ENCODE measurements around the gene LGALS3.

The LGALS3 gene

DNA sequence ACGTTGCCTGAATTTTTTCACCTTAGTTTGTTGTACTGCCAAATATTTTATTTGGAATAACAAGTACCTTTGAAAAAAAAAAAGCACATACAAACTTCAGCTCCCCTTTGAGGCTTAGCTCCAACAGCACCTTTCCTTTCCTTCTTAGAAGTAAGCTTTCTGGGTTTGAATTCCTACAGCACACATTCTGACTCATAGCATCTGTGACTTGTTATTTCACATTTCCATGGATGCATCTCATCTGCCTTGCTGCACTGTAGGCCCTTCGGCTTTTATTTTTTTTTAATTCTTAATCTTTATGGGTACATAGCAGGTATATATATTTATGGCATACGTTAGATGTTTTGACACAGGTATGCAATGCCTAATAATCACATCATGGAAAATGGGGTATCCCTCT lies 7.2 kb downstream of the LGALS3 start:
- FAIRE-seq, result no peak

DNA sequence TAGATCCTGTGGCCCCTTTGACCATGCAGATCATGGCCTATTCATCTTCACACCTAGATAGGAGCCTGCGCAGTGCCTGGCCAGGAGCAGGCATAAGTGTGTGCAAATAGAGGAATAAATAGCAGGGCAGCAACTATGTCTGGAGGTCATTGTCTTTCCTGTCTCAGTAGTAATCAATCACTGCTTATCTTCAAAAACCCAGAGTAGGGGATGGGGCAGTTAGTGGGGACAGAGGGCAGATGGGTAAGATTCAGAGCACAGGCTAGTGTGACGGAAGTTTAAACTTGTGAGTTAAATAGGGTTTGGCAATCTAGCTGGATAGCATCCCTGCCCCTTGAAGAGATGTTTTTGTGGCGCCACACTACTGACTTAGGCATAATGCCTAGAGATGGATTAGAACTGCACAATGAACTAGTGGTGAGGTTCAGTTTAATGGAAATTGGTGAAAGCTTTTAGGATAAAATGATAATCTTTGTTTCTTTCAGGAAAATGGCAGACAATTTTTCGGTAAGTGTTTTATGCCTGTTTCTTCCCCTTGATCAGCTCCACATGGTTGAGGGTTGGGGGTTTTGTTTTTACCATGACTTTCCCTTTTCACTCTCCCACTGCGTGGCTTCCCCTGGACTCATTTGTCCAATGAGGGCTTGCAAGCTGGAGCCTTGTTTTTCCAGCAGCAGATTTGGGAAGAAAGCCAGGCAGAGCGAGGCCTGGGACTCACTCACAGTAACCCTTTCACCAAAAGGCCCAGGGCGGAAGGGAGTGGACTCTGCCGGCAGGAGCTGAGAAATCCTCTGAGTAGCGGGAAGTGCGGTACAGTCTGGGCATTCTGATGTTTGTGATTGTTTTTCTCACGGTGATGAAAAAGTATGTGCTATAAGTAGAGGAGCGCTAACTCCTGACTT lies 8.1 kb downstream of the LGALS3 start:
- no peak for FAIRE-seq

DNA sequence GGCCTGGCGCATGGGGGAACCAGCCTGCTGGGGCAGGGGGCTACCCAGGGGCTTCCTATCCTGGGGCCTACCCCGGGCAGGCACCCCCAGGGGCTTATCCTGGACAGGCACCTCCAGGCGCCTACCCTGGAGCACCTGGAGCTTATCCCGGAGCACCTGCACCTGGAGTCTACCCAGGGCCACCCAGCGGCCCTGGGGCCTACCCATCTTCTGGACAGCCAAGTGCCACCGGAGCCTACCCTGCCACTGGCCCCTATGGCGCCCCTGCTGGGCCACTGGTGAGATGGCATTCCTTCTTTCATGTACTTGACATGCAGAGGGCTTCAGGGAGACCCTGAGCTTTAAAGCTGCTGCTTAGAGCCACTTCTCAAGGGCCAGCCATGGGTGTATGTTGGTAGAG lies 9.0 kb downstream of the LGALS3 start:
- FAIRE-seq, result no peak

DNA sequence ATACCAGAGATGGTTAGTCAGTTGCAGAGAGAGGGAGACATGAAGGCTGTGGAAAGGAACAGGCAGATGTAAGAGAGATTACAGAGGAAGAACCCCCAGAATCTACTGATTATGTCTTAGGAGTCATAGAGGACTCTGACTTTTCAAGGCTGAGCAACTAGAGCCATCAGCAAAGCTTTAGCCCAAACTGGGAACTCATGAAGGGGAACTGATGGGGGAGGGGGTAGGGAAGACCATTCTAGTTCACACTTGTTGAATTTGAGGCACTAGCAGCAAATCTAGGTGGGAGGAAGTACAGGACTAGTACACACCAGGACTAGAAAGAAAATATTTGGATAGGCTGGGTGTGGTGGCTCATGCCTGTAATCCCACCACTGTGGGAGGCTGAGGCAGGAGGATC lies 10.1 kb downstream of the LGALS3 start:
- FAIRE-seq, result no peak

DNA sequence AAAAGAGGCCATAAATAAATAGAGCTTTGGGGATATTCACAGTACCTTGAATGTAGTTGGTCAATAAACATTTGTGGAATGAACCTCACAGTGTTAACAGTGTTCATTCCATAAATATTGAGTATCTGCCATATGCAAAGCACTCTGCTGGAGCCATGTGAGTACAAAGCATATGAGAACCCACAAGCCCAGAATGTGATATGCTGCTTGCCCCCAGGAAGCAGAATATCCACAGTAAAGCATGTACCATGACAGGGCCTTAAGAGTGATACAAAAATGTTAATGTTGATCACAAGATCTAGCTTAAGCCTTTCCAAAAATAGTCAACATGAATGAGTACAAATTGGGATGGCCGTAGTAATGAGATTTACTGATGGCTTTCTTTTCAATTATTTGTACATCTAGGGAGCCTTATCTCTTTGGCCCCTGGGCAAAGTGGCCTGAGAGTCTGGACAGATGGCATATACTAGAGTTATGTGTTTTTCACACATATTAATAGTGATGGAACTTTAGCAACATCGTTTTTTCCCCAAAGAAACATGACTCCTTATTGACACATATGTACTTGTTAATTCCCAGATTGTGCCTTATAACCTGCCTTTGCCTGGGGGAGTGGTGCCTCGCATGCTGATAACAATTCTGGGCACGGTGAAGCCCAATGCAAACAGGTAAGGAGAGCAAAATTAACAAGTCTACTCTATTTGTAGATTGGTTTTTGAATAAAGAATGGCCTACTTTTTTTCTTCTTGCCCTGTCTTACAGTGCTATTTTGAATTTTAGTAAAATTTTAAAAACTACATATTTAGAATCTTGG lies 10.9 kb downstream of the LGALS3 start:
- FAIRE-seq, result no peak

DNA sequence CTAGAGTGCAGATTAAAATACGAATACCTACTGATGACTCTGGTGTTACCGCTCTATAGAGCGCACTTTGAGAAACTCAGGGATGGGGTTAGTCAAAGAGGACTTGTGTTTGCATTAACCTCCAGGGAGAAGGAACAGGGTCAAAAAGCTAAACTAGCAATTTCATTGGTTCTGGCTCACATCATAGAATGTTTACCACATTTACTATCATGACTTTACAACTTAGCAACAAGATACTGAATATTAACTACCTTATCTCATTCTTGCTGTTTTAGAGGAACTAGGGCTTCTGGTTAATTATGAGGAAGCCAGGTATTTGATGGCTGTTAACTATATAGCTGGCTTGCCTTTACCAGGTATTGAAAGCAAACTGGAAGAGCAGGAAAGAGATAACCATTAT lies 12.8 kb downstream of the LGALS3 start:
- no peak for FAIRE-seq

DNA sequence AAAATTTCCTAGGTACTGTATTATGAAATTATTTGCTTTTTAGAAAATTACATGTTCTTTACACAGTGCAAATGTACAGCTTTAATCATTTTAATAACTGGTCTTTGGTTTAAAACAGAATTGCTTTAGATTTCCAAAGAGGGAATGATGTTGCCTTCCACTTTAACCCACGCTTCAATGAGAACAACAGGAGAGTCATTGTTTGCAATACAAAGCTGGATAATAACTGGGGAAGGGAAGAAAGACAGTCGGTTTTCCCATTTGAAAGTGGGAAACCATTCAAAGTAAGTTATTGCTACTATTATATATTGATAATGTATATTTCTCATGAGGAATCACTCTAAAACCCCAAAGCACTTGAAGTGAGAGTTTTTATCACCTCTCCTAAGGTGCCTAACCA lies 13.4 kb downstream of the LGALS3 start:
- no peak for FAIRE-seq

DNA sequence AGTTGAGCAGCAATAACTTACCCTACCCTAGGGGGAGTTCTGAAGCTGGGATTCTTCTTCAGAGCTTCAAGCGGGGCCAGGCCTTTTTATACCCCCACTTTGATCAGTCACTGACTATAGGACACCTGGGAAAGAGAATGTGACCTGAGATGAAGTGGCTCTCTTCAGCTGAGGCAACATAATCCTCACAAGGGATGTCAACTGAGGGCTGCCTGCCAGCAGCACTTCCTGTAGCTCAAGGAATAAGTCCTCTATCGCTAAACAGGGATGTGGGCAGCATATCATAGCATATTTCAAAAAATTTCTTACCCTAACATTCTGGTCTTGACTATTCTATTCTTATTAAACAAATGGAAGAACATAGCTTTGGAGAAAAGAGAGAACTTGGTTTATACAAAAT lies 17.4 kb downstream of the LGALS3 start:
- FAIRE-seq, result no peak

DNA sequence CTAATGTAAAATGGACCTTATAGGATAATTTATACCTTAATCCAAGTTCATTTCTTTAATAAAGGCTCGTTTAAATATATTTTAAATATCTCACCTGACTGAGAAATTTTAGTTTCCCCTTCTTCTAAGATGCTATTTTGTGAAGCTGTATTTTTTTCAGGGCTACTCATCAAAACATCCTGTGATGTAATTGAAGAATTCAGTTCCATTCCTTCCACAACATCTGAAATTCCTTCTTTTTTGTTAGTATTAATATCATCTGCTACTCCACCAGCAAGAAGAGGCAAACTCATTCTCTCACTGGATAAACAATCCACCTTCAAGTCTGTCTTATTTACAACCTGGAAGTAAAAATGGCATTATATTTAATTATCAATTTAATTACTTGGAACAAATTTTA lies 22.5 kb downstream of the LGALS3 start:
- no peak for FAIRE-seq

DNA sequence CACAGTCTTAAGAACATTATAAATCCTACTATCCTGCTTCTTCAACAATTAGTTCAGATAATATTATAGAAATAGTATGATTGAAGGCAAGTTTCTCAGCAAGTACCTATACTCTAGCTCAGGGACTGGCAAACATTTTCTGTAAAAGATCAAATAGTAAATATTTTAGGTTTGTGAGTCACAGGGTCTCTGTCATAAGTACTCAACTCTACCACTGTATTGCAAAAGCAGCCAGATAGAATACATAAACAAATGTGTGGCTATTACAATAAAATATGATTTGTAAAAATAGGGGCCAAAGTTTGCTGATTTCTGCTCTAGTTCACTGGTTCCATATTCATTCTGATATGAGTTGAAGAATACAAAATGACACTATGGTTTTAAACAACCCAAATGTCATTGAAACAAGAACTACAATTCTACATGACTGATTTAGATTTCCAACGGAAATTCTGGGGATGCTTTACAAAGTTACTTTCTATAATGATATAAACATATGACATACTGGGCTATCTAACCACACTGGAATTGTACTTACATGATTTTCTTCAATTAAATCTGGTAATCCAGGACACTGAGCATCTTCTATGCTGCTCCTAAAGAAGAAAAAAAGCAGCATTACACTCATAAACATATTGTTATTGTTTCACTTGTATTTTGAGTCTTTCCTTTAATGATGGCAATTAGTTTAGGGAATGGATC lies 23.2 kb downstream of the LGALS3 start:
- no peak for FAIRE-seq

DNA sequence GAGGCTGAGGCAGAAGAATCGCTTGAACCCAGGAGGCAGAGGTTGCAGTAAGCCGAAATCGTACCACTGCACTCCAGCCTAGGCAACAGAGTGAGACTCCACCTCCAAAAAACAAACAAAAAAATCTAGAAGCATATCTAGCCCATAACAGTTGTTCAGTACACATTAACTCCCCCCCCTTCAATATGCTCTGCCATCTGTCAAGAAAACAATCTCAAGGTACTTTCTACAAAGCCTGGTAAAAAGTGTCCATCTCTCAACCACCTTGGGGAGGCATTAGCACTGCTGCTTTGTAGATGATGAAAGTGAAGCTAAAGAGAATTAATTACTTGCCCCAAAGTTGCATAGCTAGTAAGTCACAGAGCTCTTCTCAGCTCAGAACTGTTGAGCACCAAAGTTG lies 24.9 kb downstream of the LGALS3 start:
- no peak for FAIRE-seq

DNA sequence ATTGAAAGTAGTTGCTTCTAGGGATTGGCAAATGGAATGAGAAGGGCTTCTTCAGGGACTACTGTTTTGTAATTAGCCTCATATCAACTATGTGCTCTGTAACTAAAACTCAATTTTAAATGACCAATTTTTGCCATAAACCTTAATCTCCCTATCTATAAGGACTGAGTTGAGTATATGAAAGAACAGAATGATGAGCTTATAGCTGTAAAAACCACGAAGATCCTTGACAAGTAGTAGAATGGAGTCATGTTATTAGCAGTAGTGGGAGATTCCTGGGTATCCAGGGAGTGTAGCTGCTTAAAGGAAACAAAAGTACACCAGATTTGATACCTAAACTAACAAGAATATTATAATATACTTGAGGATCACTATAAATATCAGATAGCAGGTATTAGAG lies 28.0 kb downstream of the LGALS3 start:
- FAIRE-seq, result no peak

DNA sequence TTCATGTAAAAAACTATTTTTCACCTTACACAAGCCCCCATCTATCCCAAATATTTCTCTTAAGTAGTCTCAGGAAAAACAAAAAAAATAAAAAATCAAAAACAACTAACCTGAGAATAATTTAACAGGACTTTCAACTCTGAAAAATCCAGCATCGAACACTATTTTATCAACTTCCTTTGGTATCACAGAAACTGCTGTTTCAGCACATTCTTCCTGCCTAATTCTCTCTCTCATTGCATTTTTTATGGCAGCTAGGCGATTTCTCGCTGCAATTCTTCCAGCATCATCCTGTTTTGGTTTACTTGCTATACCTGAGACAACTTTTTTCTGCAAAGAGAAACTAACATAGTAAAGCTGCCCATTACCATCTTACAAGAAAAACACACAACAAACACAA lies 29.4 kb downstream of the LGALS3 start:
- FAIRE-seq, result no peak

DNA sequence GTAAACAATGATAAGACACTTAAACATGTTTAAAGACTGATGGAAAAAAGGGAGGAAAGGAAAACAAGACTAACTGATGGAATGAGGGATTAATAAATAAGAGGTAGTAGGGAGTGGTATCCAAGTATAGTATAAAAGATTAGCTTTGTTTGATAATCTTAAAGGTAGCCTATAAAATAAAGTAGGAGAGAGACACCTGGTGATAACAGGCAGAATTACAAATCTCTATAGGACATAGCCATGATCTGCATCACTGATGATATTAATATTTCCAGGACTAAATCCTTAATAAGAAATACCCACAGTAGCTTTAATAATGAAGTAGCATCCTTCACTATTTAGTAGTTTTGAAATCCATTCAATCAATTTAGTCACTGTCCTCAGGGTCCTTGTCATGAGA lies 31.9 kb downstream of the LGALS3 start:
- peak; percentile 58 for FAIRE-seq

DNA sequence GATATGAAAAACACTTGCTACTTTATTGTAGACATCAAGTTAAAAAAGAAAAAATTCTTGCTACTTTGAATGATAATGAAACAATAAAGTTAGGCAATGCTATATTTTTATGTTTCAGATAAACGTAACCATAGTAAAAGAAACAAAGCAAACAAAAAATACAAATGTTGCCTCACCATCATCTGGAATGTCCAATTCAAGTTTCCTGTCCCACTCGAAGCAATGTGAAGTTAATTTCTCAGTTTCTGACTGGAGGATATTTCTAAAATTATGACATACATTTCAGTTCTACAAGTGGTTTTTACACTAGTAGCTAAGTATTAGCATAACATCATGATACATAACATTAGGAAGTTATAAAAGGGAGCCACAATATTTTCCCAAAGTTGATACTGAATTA lies 41.5 kb downstream of the LGALS3 start:
- FAIRE-seq, result no peak

DNA sequence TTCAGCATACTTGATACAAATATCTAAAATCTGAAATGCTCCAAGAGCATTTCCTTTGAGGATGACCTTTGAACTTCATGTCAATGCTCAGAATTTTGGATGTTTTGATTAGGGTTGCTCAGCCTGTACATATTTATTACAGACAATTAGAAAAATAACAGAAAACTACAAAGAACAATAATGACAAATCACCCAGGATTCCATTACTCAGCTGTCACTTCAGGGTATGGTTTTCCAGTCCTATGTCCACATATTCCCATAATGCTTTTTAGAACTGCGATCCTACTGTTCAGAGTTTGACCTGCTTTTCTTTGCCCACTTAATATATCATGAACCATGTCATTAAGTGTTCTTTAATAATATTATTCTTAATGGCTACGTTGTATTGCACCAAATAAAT lies 51.0 kb downstream of the LGALS3 start:
- no peak for FAIRE-seq

DNA sequence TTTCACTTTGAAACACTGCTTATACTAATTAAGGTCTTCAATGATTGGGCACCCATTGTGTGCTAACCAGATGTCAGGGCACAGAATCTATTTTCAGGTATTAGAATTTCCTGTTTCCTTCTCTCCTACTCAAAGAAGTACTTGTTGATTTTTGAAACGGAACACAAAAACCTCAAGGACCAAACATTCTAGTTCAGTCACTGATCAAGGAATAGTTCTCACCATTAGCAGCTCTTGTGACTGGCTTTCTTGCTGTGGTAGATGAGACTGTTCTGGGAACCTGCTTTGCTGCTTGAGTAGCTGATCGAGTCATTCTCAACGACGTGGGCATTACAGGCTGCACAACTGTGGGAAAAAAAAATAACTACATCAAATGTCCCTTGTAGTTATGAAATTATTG lies 51.4 kb downstream of the LGALS3 start:
- no peak for FAIRE-seq

DNA sequence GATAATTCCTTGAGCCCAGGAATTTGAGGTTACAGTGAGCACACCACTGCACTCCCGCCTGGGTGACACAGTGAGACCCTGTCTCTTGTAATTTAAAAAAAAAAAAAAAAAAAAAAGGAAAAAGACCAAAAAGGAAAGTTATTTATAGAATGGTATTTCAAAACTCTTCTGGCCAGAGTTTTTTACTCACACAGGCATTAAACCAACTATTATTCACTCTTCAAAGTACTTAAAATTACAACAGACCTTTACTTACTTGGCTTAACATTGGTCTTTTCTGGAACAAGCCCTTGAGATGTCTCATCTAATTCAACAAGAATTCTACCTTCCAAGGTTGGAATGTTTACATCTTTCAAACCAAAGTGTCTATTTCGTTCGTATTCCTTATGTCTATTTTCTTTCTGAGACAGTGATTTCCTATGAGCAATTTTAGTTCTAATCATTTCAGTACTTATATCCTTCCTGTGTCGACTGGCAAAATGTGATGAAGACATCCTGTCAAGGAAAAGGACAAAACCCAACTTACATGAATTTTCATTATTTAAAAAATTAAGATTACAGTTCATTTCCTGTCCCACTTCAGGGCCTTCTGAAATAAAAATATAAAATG lies 59.7 kb downstream of the LGALS3 start:
- no peak for FAIRE-seq

DNA sequence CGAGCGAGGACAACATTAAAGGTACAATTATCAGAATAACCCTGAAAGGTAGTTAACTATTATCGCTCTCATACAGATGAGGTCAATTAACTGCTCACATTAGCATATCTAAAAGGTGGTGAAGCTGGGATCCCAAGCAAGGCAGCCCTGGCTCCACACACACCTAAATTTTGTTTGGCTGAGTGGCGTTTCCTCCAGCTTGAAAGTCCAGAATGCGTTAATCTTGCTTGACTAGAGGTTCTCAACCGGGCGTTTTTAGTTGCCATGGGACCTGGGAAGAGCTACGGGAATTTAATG lies 61.8 kb downstream of the LGALS3 start:
- FAIRE-seq, result no peak

DNA sequence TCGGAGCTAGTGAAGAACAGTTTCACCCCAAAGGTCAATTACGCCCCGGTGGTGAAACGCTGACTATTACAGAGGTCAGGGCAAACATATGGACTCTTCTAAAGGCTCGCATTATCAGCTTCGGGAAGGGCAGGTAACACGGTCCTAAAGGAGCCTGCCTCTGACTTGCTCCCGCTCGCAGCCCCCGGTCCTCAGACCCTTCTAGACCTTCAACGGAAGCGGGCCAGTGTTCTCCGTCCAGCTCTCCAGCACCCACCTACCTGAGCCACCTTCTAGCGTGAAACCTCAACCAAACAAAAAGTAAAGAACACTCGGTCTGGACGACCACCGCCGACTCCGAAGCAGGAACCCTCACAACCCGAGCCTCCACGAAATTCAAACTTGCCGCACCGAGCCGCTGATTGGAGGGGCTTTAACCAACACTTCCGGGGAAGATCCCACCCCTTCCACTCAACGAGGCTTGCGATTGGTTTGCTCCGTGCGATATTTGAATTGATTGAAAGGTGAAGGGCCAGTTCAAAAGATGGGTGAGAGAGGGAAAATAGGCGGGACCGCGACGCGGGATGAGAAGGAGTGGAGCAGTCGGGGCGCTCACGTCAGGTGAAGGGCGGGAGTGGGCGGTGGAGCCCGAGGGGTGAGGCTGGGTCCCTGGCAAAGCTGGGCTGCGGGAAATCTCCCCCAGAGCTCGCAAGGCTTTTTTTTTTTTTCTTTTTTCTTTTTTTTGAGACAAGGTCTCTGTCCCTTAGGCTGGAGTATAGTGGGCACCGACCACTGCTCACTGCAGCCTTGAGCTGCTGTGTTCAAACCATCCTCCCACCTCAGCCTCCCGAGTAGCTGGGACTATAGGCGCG lies 62.4 kb downstream of the LGALS3 start, which contains the start of gene DLGAP5:
TSS of gene DLGAP5 (minus strand) at position 383 of the 851 bp plus-strand sequence. CDS start 2,406 bp downstream, outside the sequence.
- FAIRE-seq, result peak; percentile 84

DNA sequence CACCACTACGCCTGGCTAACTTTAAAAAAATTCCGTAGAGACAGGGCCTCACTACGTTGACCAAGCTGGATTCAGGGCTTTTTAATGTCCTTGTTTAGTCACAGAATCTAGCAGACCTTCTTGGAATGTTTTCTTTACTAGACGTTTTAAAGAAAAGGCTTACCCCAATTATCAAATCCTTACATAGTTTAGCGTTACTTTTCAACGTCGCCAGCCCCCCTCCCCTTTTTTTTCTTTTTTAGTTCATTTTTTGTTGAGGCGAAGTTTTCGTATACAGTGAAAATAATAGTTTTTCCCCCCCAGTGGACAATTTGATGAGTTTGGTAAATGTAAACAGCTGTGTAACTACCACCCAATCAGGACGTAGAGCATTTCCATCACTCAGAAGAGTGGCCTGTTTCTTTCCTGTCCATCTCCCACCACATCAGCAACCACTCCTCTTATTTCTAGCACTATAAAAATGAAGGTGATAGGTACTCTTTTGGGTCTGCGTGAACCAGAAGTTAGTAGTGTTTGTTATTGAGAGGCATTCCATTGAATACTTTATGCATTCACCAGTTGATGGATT lies 63.1 kb downstream of the LGALS3 start:
- no peak for FAIRE-seq

Measured in TTC549 (cell line).